Glomerular visceral epithelial cell (primary cell): Measurements from ENCODE around the gene AP5Z1.
"Not testable (repeated sequence)": the region's sequence is repeated elsewhere in the genome, so short reads cannot be mapped to it uniquely, and the experiment has no call there.

Experiments used
- DNase-seq: peaks from one replicate; pipeline ENCODE4 v3.0.0-alpha.2; 2016; ENCODE audit errors: extremely low spot score

The AP5Z1 gene

GRCh38 chr7:4801839-4802231, 26.4 kb downstream of the AP5Z1 start:
- no peak for DNase-seq

- not testable (repeated sequence) for DNase-seq
These were observed 27.2 kb downstream of the AP5Z1 start for GRCh38 chr7:4802577-4802976.

- DNase-seq = no peak
These were observed 28.2 kb downstream of the AP5Z1 start for GRCh38 chr7:4803397-4804241.

GRCh38 chr7:4805110-4805983, 29.9 kb downstream of the AP5Z1 start:
- no peak for DNase-seq

GRCh38 chr7:4805984-4806300, 30.5 kb downstream of the AP5Z1 start:
- DNase-seq = no peak

GRCh38 chr7:4806983-4807597, 31.7 kb downstream of the AP5Z1 start:
- no peak for DNase-seq

GRCh38 chr7:4807598-4808016, 32.2 kb downstream of the AP5Z1 start:
- no peak for DNase-seq

- DNase-seq = no peak
These were observed 32.6 kb downstream of the AP5Z1 start for GRCh38 chr7:4808026-4808425.

GRCh38 chr7:4808565-4808964, 33.1 kb downstream of the AP5Z1 start:
- no peak for DNase-seq

GRCh38 chr7:4809091-4809591, 33.7 kb downstream of the AP5Z1 start:
- DNase-seq = no peak

- peak; percentile 84 for DNase-seq
These were observed 34.2 kb downstream of the AP5Z1 start for GRCh38 chr7:4809666-4810065.

GRCh38 chr7:4814433-4814832, 39.0 kb downstream of the AP5Z1 start:
- DNase-seq = no peak

GRCh38 chr7:4815121-4815520, 39.7 kb downstream of the AP5Z1 start:
- no peak for DNase-seq

- no peak for DNase-seq
These were observed 40.4 kb downstream of the AP5Z1 start for GRCh38 chr7:4815609-4816418.

GRCh38 chr7:4816419-4817080, 41.1 kb downstream of the AP5Z1 start:
- DNase-seq = no peak

GRCh38 chr7:4817178-4817901, 41.9 kb downstream of the AP5Z1 start:
- DNase-seq = no peak

- no peak for DNase-seq
These were observed 42.8 kb downstream of the AP5Z1 start for GRCh38 chr7:4818000-4818794.

GRCh38 chr7:4819560-4820404, 44.4 kb downstream of the AP5Z1 start:
- DNase-seq = no peak
